Measurements from ENCODE around the gene ADGRF4. TPM values are rescaled to one million over a fixed set of nuclear protein-coding genes. Genes with fewer than 3 reads are reported as not detected.

Gene ADGRF4
- total RNA-seq, 2 donors from 2014 or later: not detected

- H3K9me3 ChIP-seq: no peaks in the 10 kb centered on the region
- no peak for DNase-seq (ENCODE audit: low spot score)
- peaks cover 3 to 6% of the 10 kb centered on the region in 2 donors for H3K4me1 ChIP-seq (ENCODE audit: control insufficient read depth in 1 of 2, low read depth in 2 of 2)
- no peaks in the 10 kb centered on the region for H3K36me3 ChIP-seq
- TF ChIP-seq CTCF (IDR thresholded peaks at IDR 0.05): no peak
- no peaks in the 10 kb centered on the region for H3K27me3 ChIP-seq (replicated peaks; ENCODE audit: insufficient read depth)
- no peak overlapping the region for H3K4me3 ChIP-seq
- no peak overlapping the region for H3K27ac ChIP-seq
- no peak for ATAC-seq (ENCODE audit: insufficient number of reproducible peaks, low FRiP score, low read depth)
These were observed 42.4 kb upstream of the ADGRF4 start for GRCh38 chr6:47655719-47656595.

GRCh38 chr6:47661960-47662359, 36.4 kb upstream of the ADGRF4 start:
- Histone ChIP-seq H3K9me3 (no peaks in the 10 kb centered on the region), H3K27ac (no peak overlapping the region), H3K36me3 (no peaks in the 10 kb centered on the region), H3K4me3 (no peak overlapping the region), H3K27me3 (replicated peaks; ENCODE audit: insufficient read depth) (no peaks in the 10 kb centered on the region), H3K4me1 (ENCODE audit: control insufficient read depth in 1 of 2, low read depth in 2 of 2) (no peaks in the 10 kb centered on the region)
- no peak for DNase-seq (ENCODE audit: low spot score)
- no peak for TF ChIP-seq CTCF (IDR thresholded peaks at IDR 0.05)
- ATAC-seq (ENCODE audit: insufficient number of reproducible peaks, low FRiP score, low read depth): no peak

GRCh38 chr6:47663462-47664216, 34.7 kb upstream of the ADGRF4 start:
- ATAC-seq (ENCODE audit: insufficient number of reproducible peaks, low FRiP score, low read depth) (no peak), DNase-seq (ENCODE audit: low spot score) (no peak)
- no peaks in the 10 kb centered on the region for H3K27me3 ChIP-seq (replicated peaks; ENCODE audit: insufficient read depth)
- H3K4me1 ChIP-seq (ENCODE audit: control insufficient read depth in 1 of 2, low read depth in 2 of 2): no peaks in the 10 kb centered on the region
- H3K9me3 ChIP-seq: no peaks in the 10 kb centered on the region
- no peaks in the 10 kb centered on the region for H3K36me3 ChIP-seq
- no peak overlapping the region for H3K27ac ChIP-seq
- H3K4me3 ChIP-seq: no peak overlapping the region
- TF ChIP-seq CTCF (IDR thresholded peaks at IDR 0.05): no peak

- no peaks in the 10 kb centered on the region for H3K9me3 ChIP-seq
- no peaks in the 10 kb centered on the region for H3K4me1 ChIP-seq (ENCODE audit: control insufficient read depth in 1 of 2, low read depth in 2 of 2)
- H3K27me3 ChIP-seq (replicated peaks; ENCODE audit: insufficient read depth): no peaks in the 10 kb centered on the region
- ATAC-seq (ENCODE audit: insufficient number of reproducible peaks, low FRiP score, low read depth) (no peak), DNase-seq (ENCODE audit: low spot score) (no peak)
- H3K36me3 ChIP-seq: no peaks in the 10 kb centered on the region
- no peak overlapping the region for H3K4me3 ChIP-seq
- TF ChIP-seq CTCF (IDR thresholded peaks at IDR 0.05): no peak
- H3K27ac ChIP-seq: no peak overlapping the region
These were observed 33.3 kb upstream of the ADGRF4 start for GRCh38 chr6:47665112-47665511.
